ENCODE measurements around the gene HSF5. TPM values are rescaled to one million over a fixed set of nuclear protein-coding genes. Genes with fewer than 3 reads are reported as not detected.

The HSF5 gene
- total and polyA plus RNA-seq, 2 donors (not counting 3 experiments of a cell fraction or from before 2014, with no cell fraction given), result 0.03 TPM; not detected in 1

DNA sequence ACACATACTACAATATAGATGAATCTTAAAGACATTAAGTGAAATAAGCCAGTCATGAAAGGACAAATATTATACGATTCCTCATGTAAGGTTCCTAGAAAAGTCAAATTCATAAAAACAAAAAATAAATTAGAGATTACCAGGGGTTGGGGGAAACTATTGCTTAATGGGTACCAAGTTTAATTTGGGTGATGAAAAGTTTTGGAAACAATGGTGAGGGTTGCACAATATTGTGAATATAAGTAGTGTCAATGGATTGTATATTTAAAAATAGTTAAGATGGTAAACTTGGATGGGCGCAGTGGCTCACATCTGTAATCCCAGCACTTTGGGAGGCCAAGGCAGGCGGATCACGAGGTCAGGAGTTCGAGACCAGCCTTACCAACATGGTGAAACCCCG, 17.9 kb downstream of the HSF5 start:
- Histone ChIP-seq H3K9me3 (replicated peaks; ENCODE audit: control insufficient read depth, insufficient read depth, low read length) (no peaks in the 10 kb centered on the region), H3K4me2 (ENCODE audit: insufficient read depth, low read length) (no peak overlapping the region), H3K27ac (ENCODE audit: insufficient read depth, low read depth, low read length) (no peak overlapping the region), H3K79me2 (ENCODE audit: control insufficient read depth, insufficient read depth, low read length) (no peaks in the 10 kb centered on the region), H4K20me1 (replicated peaks; ENCODE audit: control insufficient read depth, extremely low read depth, insufficient read depth, low read length) (no peaks in the 10 kb centered on the region), H3K36me3 (ENCODE audit: control insufficient read depth in 2 of 2, extremely low read depth in 1 of 2, insufficient read depth in 2 of 2, low read length in 2 of 2) (no peaks in the 10 kb centered on the region), H3K4me1 (ENCODE audit: control insufficient read depth, extremely low read depth, insufficient read depth, low read length) (no peaks in the 10 kb centered on the region), H3K9ac (replicated peaks; ENCODE audit: extremely low read depth, insufficient read depth, low read length) (no peak overlapping the region), H2AFZ (ENCODE audit: low read depth, low read length) (no peak overlapping the region), H3K27me3 (ENCODE audit: control insufficient read depth in 2 of 2, insufficient read depth in 2 of 2, low read length in 2 of 2) (peaks cover 5 to 11% of the 10 kb centered on the region in 2 experiments), H3K4me3 (replicated peaks in 1 of 3; ENCODE audit: insufficient read depth in 1 of 3, low read depth in 1 of 3, low read length in 3 of 3) (no peak overlapping the region), H3K9me1 (replicated peaks; ENCODE audit: control insufficient read depth, extremely low read depth, insufficient read depth, low read length) (no peaks in the 10 kb centered on the region)
- intact Hi-C loops (cut with micrococcal nuclease) (no loop called here), dilution Hi-C loops (cut with MboI; ENCODE audit: extremely low pct_ligation_motif_present, low sequenced_read_pairs) (no loop called here)
- TF ChIP-seq EZH2 (IDR thresholded peaks at IDR 0.05; ENCODE audit: borderline replicate concordance, low read depth, low read length, severe bottlenecking), result no peak
- no peak for TF ChIP-seq POLR2A (IDR thresholded peaks at IDR 0.05; ENCODE audit: low read depth, low read length)
- no peak for TF ChIP-seq FOS (IDR thresholded peaks at IDR 0.05; ENCODE audit: borderline replicate concordance, insufficient read depth, low read length)
- no peak for TF ChIP-seq JUN (IDR thresholded peaks at IDR 0.05; ENCODE audit: borderline replicate concordance, insufficient read depth, insufficient read length, low read depth)
- no peak for TF ChIP-seq POLR2AphosphoS5 (IDR thresholded peaks at IDR 0.05; ENCODE audit: insufficient read depth, low read depth, low read length)
- TF ChIP-seq MYC (IDR thresholded peaks at IDR 0.05; ENCODE audit: low read depth, low read length), result no peak
- DNase-seq (ENCODE audit: low read depth, low spot score) (no peak), FAIRE-seq (no peak)
- ChIA-PET POLR2A (no interaction called here), CTCF (no interaction called here)
- BruUV-seq (replicated peaks), result no TSS peak

DNA sequence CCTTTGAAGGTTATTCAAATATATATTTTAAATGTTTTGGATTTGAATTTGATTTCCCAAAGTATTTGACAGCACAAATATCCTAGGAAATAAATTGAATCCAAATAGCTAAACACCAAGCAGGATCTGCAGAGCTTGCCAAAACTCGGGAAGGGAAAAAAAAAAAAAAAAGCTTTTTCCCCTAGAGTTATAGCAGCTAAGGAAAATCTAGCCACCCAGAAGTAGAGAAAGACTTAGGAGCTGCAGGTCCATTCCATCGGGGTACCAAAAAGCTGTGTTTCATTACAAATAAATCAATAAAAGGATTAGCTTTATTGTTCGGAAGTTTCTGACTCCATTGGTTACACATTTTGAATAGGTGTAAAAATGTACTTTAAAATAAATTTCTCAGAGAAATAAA, 19.3 kb downstream of the HSF5 start:
- no peak overlapping the region for H3K4me2 ChIP-seq (ENCODE audit: insufficient read depth, low read length)
- no peaks in the 10 kb centered on the region for H3K36me3 ChIP-seq (ENCODE audit: control insufficient read depth in 2 of 2, extremely low read depth in 1 of 2, insufficient read depth in 2 of 2, low read length in 2 of 2)
- H4K20me1 ChIP-seq (replicated peaks; ENCODE audit: control insufficient read depth, extremely low read depth, insufficient read depth, low read length), result no peaks in the 10 kb centered on the region
- ChIA-PET POLR2A (no interaction called here), CTCF (interaction anchor here (0.7 to 0.9 kb wide), 2 partner anchors 17 to 69 kb away, joined by 3 read pairs; no protein-coding TSS in a partner anchor)
- dilution Hi-C loops (cut with MboI; ENCODE audit: extremely low pct_ligation_motif_present, low sequenced_read_pairs), result no loop called here
- intact Hi-C loops (cut with micrococcal nuclease), result no loop called here
- H3K9me1 ChIP-seq (replicated peaks; ENCODE audit: control insufficient read depth, extremely low read depth, insufficient read depth, low read length), result no peaks in the 10 kb centered on the region
- no peak overlapping the region for H2AFZ ChIP-seq (ENCODE audit: low read depth, low read length)
- TF ChIP-seq MYC (IDR thresholded peaks at IDR 0.05; ENCODE audit: low read depth, low read length) (no peak), FOS (IDR thresholded peaks at IDR 0.05; ENCODE audit: borderline replicate concordance, insufficient read depth, low read length) (no peak), JUN (IDR thresholded peaks at IDR 0.05; ENCODE audit: borderline replicate concordance, insufficient read depth, insufficient read length, low read depth) (no peak), POLR2AphosphoS5 (IDR thresholded peaks at IDR 0.05; ENCODE audit: insufficient read depth, low read depth, low read length) (no peak), GATA2 (IDR thresholded peaks at IDR 0.05; ENCODE audit: insufficient read depth, insufficient read length, low read depth, low read length) (no peak), EZH2 (IDR thresholded peaks at IDR 0.05; ENCODE audit: borderline replicate concordance, low read depth, low read length, severe bottlenecking) (no peak), POLR2A (IDR thresholded peaks at IDR 0.05; ENCODE audit: low read depth, low read length) (no peak)
- TF ChIP-seq, protein P1, sequence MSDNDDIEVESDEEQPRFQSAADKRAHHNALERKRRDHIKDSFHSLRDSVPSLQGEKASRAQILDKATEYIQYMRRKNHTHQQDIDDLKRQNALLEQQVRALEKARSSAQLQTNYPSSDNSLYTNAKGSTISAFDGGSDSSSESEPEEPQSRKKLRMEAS (IDR thresholded peaks at IDR 0.05; ENCODE audit: insufficient read depth, insufficient read length), result no peak
- TF ChIP-seq, protein P2, sequence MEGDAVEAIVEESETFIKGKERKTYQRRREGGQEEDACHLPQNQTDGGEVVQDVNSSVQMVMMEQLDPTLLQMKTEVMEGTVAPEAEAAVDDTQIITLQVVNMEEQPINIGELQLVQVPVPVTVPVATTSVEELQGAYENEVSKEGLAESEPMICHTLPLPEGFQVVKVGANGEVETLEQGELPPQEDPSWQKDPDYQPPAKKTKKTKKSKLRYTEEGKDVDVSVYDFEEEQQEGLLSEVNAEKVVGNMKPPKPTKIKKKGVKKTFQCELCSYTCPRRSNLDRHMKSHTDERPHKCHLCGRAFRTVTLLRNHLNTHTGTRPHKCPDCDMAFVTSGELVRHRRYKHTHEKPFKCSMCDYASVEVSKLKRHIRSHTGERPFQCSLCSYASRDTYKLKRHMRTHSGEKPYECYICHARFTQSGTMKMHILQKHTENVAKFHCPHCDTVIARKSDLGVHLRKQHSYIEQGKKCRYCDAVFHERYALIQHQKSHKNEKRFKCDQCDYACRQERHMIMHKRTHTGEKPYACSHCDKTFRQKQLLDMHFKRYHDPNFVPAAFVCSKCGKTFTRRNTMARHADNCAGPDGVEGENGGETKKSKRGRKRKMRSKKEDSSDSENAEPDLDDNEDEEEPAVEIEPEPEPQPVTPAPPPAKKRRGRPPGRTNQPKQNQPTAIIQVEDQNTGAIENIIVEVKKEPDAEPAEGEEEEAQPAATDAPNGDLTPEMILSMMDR (IDR thresholded peaks at IDR 0.05; ENCODE audit: extremely low read depth in 1 of 2, insufficient read depth in 1 of 2, low read depth in 1 of 2, low read length in 2 of 2), result no peak
- no peak overlapping the region for H3K27ac ChIP-seq (ENCODE audit: insufficient read depth, low read depth, low read length)
- no peaks in the 10 kb centered on the region for H3K4me1 ChIP-seq (ENCODE audit: control insufficient read depth, extremely low read depth, insufficient read depth, low read length)
- H3K9ac ChIP-seq (replicated peaks; ENCODE audit: extremely low read depth, insufficient read depth, low read length), result no peak overlapping the region
- peaks cover 5 to 11% of the 10 kb centered on the region in 2 experiments for H3K27me3 ChIP-seq (ENCODE audit: control insufficient read depth in 2 of 2, insufficient read depth in 2 of 2, low read length in 2 of 2)
- H3K79me2 ChIP-seq (ENCODE audit: control insufficient read depth, insufficient read depth, low read length), result no peaks in the 10 kb centered on the region
- H3K4me3 ChIP-seq (replicated peaks in 1 of 3; ENCODE audit: insufficient read depth in 1 of 3, low read depth in 1 of 3, low read length in 3 of 3), result no peak overlapping the region
- DNase-seq (ENCODE audit: low read depth, low spot score) (no peak), FAIRE-seq (no peak)
- BruUV-seq (replicated peaks), result no TSS peak
- H3K9me3 ChIP-seq (replicated peaks; ENCODE audit: control insufficient read depth, insufficient read depth, low read length), result no peaks in the 10 kb centered on the region
